Measurements from ENCODE around the gene DENND2D.

Gene DENND2D, protein sequence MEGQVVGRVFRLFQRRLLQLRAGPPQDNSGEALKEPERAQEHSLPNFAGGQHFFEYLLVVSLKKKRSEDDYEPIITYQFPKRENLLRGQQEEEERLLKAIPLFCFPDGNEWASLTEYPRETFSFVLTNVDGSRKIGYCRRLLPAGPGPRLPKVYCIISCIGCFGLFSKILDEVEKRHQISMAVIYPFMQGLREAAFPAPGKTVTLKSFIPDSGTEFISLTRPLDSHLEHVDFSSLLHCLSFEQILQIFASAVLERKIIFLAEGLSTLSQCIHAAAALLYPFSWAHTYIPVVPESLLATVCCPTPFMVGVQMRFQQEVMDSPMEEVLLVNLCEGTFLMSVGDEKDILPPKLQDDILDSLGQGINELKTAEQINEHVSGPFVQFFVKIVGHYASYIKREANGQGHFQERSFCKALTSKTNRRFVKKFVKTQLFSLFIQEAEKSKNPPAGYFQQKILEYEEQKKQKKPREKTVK

DNA sequence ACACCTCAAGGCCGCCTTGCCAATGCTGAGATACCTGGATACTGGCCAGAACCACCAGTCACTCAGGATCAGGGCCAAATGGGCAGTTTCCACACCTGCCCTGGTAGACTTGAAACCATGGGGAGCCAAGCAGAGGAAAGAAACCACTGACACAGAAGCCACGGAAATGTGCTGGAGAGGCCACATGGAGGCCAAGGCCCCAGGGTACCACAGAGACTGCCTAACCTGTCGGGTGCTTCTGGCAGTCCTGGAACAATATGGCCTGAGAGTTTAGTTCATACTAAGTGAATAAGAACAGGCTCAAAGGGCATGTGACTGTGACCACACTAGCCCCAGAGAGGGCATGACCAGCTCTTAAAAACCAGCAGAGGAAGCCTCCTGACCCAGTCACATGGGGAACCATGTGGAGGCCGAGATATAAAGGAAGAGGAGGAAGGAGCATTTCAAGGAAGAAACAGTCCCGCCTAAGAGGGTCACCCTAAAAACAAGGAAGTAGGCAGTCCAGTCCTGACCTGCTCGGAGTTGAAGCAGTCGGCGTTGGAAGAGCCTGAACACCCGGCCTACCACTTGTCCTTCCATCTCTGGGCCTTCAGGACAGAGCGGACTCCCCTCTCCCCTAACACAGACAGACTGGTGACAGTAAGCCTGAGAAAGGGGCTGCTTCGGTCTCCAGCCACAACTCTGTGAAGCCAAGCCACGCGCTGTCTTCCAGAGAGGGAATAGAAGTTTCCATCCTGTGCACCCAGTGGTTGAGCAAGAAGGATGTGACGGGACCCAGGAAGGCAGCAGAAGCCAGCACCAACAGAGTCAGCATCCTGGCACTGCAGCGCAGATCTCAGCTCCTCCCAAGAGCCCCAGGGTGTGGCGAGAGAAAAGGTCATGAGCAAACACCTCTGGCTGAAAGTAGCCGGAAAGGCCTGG, at the start of gene DENND2D:
Gene DENND2D (minus strand): TSS at position 766 of the 921 bp plus-strand sequence. CDS start 187 bp downstream, at position 579.
- Mint-ChIP-seq H3K27ac (peak within 1 kb of the TSS; percentile 99), H3K4me3 (peak within 1 kb of the TSS; percentile 100), H3K27me3 (no peaks in the 10 kb centered on the region), H3K9me3 (no peaks in the 10 kb centered on the region), H3K36me3 (peaks cover 33% of the 10 kb centered on the region), H3K4me1 (peaks cover 64% of the 10 kb centered on the region)

DNA sequence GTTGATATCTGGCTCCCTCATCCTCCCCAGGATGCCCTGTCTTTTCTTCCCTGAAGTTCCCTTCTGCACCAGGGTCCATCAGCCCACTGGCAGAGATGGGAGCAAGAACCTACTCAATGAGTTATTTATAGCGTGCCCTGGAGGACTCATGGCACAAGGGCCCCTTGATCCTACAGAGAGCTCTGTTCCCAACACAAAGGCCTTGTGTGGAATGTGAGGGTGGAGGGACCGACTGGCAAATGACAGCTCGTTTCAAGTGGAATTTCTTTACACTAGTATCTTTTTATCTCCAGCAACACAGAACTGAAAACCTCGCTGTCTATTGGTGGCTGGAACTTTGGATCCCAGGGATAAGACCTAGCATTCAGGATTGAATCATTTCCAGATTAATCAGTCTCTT, 49.5 kb upstream of the DENND2D start:
- Mint-ChIP-seq H3K4me1 (peaks cover 40% of the 10 kb centered on the region), H3K9me3 (no peaks in the 10 kb centered on the region), H3K27me3 (no peaks in the 10 kb centered on the region), H3K4me3 (no peak overlapping the region), H3K36me3 (no peaks in the 10 kb centered on the region), H3K27ac (no peak overlapping the region)

DNA sequence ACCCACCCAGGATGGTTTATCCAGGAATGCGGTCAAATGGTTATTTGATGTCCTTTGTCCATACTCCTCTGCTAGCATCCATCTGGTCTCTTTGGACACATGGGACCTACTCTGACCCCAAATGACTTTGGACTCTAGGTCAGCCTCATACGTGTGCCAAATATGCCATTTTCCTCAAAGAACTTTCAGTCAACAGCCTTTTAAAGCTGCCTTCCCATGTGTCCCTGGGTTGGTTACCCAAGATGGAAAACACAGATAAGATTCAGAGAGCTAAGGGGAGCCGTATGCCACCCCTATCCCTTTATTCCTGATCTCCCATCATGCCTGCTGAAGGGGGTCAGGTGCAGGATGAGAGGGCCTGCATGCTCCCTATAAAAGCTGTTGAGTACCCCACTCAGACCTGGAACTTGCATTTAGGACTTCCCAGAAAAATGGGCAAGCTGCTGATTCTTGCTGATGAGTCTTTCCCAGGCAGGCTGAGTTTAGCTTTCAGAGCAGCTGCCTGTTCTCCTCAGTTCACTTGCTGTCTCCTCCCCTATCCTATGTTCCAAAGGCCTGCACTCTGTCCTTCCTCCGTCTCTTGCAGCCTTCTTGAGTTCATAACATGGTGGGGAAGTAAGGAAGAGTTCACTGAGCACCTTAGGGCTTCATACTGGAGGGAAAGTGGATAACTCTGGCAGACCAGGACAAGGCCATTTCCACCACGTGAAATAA, 46.8 kb upstream of the DENND2D start:
- H3K9me3 Mint-ChIP-seq = no peaks in the 10 kb centered on the region
- no peak overlapping the region for H3K4me3 Mint-ChIP-seq
- H3K27me3 Mint-ChIP-seq = no peaks in the 10 kb centered on the region
- H3K27ac Mint-ChIP-seq = no peak overlapping the region
- peaks cover 8% of the 10 kb centered on the region for H3K36me3 Mint-ChIP-seq
- peaks cover 19% of the 10 kb centered on the region for H3K4me1 Mint-ChIP-seq

DNA sequence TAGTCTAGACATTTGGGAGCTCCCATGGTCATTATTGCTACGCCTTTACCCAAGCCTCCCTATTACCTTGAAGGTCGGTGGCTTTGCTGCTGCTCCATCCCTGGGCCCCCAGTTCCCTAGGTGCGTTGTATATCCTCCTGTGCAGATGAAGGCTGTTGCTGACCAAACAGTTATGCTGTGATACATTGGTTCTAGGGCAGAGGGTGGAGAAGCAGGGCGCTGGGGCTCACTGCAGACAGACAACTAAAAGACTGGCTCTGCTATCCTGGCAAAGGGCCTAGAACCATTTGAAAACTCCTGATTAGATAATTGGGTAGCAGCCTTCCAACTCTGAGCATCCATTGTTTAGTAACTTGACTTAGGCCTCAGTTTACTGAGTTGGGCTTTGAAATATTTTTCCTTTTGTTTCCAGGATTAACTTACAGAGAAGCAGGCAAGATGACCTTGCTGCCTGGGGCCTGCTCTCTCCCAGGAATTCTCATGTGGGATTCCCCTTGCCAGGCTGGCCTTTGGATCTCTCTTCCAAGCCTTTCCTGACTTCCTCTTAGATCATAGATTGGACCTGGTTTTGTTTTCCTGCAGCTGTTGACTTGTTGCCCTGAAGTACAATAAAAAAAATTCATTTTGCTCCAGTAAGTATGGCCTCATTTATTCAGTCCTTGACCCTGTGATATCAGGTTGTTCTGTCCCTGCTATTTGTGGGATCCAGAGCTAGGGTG, 42.5 kb upstream of the DENND2D start:
- Mint-ChIP-seq H3K27ac (no peak overlapping the region), H3K4me1 (peaks cover 24% of the 10 kb centered on the region), H3K9me3 (no peaks in the 10 kb centered on the region), H3K27me3 (no peaks in the 10 kb centered on the region), H3K4me3 (no peak overlapping the region), H3K36me3 (peaks cover 30% of the 10 kb centered on the region)

DNA sequence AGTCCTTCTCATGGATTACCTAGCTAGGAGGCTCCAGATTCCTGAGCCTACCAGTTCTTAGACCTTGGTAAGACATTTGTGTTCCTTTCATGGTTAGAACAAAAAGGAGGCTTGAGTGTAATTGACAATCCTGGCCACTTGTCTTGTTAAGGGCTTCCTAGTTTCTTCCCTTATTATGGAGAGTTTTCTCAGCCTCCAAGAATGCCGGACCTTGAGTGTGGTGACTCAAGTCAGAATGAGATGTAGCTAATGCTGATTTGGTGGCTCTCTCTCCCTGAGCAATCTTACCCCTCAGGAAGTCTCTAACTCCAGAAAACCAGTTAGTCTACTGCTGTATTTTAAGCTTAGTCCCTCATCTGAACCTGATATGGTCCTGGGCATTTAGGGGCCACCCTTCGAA, 41.4 kb upstream of the DENND2D start:
- H3K4me3 Mint-ChIP-seq = no peak overlapping the region

DNA sequence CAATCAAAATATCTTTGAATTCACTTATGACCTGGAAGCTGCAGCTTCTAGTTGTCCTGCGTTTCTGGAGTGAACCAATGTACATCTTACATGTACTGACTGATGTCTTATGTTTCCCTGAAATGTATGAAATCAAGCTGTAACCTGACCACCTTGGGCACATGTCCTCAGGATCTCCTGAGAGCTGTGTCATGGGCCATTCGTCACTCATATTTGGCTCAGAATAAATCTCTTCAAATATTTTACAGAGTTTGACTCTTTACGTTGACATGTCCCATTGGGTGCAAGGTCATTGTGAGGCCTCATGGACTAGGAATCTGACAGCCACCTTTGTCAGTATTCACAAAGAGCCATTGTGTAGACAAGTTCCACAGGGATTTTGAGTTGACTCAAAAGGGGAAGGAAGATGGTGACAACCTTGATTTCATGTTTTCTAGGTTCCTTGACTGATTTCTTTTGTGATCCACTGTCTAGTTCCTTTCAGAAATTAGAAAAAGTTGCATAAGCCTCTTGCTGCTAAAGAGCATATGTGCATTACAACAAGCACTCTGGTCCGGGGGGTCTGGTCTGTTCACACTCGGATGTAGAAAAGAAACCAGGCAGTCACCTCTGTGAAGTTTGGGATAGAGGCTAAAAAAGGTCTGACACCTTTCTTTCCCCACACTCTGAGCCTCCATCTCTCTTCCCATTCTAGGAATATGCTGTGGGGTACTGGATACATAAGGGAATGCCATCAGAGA, 37.8 kb upstream of the DENND2D start:
- Mint-ChIP-seq H3K9me3 (no peaks in the 10 kb centered on the region), H3K27ac (peak overlapping the region; percentile 48), H3K4me3 (no peak overlapping the region), H3K27me3 (no peaks in the 10 kb centered on the region), H3K36me3 (peaks cover 46% of the 10 kb centered on the region), H3K4me1 (peaks cover 63% of the 10 kb centered on the region)

More for the DNA sequence above, 41.4 kb upstream of the DENND2D start:
- Mint-ChIP-seq H3K9me3 (no peaks in the 10 kb centered on the region), H3K4me1 (peaks cover 34% of the 10 kb centered on the region), H3K36me3 (peaks cover 37% of the 10 kb centered on the region), H3K27ac (no peak overlapping the region), H3K27me3 (no peaks in the 10 kb centered on the region)

DNA sequence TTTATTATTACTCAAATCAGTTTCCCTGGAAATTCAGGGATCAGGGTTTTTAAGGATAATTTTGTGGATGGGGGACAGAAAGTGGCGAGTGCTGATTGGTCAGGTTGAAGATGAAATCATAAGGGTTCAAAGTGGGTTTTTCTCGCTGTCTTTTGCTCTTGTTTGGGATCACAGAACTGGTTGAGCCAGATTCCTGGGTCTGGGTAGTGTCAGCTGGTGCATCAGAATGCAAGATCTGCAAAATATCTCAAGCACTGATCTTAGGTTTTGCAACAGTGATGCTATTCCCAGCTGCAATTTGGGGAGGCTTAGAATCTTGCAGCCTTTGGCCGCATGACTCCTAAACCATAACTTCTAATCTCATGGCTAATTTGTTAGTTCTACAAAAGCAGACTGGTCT, 36.4 kb upstream of the DENND2D start:
- Mint-ChIP-seq H3K4me1 (peaks cover 77% of the 10 kb centered on the region), H3K36me3 (peaks cover 44% of the 10 kb centered on the region), H3K27ac (peak overlapping the region; percentile 73), H3K9me3 (no peaks in the 10 kb centered on the region), H3K4me3 (no peak overlapping the region), H3K27me3 (no peaks in the 10 kb centered on the region)

DNA sequence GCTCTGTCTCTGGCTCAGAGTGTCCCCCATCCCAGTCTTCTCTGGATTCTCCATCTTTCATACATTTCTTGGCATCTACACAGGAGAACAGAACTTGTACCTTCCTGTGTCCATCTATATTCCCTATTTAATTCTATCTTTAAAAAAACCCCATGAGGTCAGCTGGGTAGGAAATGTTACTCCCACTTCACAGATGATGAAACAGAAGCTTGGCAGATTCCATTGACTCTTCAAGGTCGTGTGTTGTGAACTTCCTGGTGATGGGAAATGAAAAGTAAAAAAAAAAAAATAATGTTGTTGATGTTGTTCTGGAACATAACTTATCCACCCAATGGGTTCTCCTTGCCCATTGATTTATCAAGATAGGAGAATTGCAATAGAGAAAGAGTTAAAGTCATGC, 35.9 kb upstream of the DENND2D start:
- Mint-ChIP-seq H3K4me3 (no peak overlapping the region), H3K27me3 (no peaks in the 10 kb centered on the region), H3K27ac (peak overlapping the region; percentile 73), H3K36me3 (peaks cover 43% of the 10 kb centered on the region), H3K4me1 (peaks cover 81% of the 10 kb centered on the region), H3K9me3 (no peaks in the 10 kb centered on the region)

DNA sequence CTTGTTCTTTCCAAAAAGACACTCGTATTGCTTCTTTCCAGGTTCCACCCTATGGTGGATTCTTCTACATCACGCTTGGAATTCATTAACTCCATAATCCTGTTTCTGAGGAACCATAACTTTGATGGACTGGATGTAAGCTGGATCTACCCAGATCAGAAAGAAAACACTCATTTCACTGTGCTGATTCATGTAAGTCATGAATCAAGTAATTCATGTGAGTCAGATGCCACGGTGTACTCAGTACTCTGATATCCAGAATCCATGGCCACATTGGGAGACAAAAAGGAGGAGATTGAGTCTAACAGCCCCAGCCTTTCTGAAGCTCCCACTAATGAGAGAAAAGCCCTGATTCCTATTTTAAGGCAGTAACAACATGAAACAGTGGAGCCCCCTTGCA, 34.4 kb upstream of the DENND2D start:
- no peak overlapping the region for H3K4me3 Mint-ChIP-seq
- no peaks in the 10 kb centered on the region for H3K27me3 Mint-ChIP-seq
- H3K4me1 Mint-ChIP-seq = peaks cover 84% of the 10 kb centered on the region
- H3K27ac Mint-ChIP-seq = peak overlapping the region; percentile 19
- H3K9me3 Mint-ChIP-seq = no peaks in the 10 kb centered on the region
- peaks cover 33% of the 10 kb centered on the region for H3K36me3 Mint-ChIP-seq

DNA sequence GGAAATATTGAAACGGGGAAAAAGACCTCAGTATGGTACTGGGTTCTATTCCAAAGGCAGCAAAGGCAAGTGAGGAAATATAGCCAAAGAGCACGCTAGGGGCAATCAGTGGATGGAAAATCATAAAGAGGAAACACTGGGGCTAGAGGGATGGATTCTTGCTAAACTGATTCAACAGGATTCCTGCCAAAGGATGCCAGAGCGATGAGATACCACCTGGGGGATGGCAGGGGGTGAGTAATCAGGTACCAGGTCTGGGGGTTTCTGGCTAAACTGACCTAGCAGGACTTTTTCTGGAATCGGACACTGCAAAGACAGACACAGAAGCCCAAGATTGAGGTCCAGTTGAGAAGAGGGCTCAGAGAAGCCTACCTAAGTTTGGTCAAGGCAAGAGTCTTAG, 33.8 kb upstream of the DENND2D start:
- no peaks in the 10 kb centered on the region for H3K9me3 Mint-ChIP-seq
- peaks cover 28% of the 10 kb centered on the region for H3K36me3 Mint-ChIP-seq
- no peak overlapping the region for H3K4me3 Mint-ChIP-seq
- H3K4me1 Mint-ChIP-seq = peaks cover 80% of the 10 kb centered on the region
- no peaks in the 10 kb centered on the region for H3K27me3 Mint-ChIP-seq
- H3K27ac Mint-ChIP-seq = peak overlapping the region; percentile 38

DNA sequence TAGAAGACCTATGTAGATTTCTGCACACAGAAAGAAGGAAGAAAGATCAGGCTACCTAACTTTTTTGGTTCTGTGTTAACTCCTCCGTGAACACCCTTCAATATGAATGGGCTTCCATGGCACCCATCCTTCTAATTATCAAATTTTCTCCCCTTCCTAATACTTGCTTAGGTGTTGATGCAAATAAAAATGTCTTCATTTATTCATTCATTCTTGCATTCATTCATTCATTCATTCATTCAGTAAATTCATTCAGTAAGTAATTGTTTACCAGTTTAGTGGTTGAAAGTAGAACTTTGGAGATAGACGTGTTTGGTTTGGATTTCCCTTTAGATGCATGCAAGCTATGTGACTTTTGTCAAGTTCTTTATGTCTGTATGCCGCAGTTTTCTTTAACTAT, 31.7 kb upstream of the DENND2D start:
- Mint-ChIP-seq H3K4me3 (peak overlapping the region; percentile 76), H3K27me3 (no peaks in the 10 kb centered on the region), H3K27ac (peak overlapping the region; percentile 84), H3K4me1 (peaks cover 85% of the 10 kb centered on the region), H3K36me3 (peaks cover 16% of the 10 kb centered on the region), H3K9me3 (no peaks in the 10 kb centered on the region)

DNA sequence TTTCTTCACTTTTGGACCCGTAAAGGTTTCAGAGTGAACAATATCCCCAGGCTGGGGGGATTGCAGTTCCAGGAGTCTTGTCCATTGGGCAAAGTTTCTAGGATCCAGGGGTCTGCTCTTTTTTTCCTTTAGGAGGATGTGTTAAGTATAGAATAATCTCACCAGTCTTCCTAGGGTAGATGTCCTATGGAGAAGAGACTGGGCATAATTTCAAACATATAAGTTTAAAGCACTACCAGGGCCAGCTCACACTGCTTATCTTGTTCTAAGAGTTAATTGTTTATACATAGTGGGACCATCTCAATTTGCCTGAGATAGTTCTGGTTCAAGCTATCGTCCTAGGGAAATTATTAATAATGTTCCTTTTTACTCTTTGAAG, 28.3 kb upstream of the DENND2D start:
- Mint-ChIP-seq H3K9me3 (no peaks in the 10 kb centered on the region), H3K4me3 (peak overlapping the region; percentile 63), H3K36me3 (peaks cover 2% of the 10 kb centered on the region), H3K4me1 (peaks cover 85% of the 10 kb centered on the region), H3K27me3 (no peaks in the 10 kb centered on the region), H3K27ac (no peak overlapping the region)

DNA sequence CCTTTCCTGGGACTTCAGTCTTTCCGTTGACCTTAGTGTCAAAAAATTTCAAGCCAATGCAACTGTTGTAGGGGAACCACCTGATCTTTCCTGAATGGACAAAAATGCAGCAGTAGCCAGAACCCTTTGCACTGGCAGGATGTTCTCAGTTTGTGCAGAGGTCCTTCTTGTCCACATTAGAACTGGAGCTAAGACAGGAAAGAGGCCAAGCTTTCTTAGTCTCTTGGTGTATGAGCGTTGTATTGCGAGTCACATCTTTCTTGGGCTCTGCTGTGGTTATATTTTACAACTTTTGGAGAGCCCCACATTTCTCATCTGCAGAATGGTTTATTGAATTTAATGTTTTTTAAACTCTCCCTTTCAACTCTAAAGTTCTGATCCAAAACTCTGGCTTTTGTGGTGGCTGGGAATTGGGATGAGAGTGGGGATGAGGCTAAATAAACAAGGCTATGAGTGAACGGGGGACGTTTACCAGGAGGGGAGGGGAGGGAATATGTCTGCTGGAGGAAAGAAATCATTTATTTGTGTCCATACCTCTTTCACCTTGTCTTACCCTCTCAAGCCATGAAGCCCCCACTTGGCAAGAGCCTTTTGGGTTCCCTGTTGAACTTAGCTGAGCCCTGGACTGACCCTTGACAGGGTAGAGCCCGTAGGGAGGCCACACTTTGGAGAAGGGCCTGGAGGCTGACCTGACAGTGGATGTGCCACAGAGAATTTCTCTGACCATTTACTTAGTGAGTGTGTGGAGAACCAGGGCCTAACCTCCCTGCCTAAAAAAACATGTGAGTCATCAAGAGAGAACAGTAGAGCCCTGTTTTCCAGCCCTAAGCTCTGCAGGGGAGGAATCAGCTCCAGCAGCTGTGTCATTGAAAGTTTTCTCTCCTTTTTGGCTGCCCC, 27.7 kb upstream of the DENND2D start:
- H3K27ac Mint-ChIP-seq = peak overlapping the region; percentile 73
- H3K36me3 Mint-ChIP-seq = peaks cover 2% of the 10 kb centered on the region
- no peaks in the 10 kb centered on the region for H3K9me3 Mint-ChIP-seq
- peak overlapping the region; percentile 63 for H3K4me3 Mint-ChIP-seq
- H3K27me3 Mint-ChIP-seq = no peaks in the 10 kb centered on the region
- peaks cover 90% of the 10 kb centered on the region for H3K4me1 Mint-ChIP-seq

All from activated naive CD4-positive, alpha-beta T cell treated with anti-CD3 and anti-CD28 coated beads, Interleukin-2, amount 50 U/mL, for 24 hours (primary cell).